Subcutaneous adipose tissue (tissue), 4 donors: ENCODE results near the gene ABHD16A. TPM values are rescaled to one million over a fixed set of nuclear protein-coding genes. Genes with fewer than 3 reads are reported as not detected.

ENCODE experiments used
- total RNA-seq, 4 donors: library from RNA; depleted of rRNA; stranded (reverse); fragments of >200 nt; gene quantifications; one replicate each; pipeline ENCODE4 v1.1.0, GENCODE V29; 2016
- TF ChIP-seq, protein P1 (sequence below): fragments of 450-650 bp; IDR thresholded peaks from one replicate; pipeline ENCODE4 v1.5.1; 2016; ENCODE audit warnings: low read depth, mild to moderate bottlenecking, control low read depth, antibody characterized with exemption, moderate library complexity

ABHD16A gene
- total RNA-seq, 4 donors from 2014 or later = 29.2 to 45.1 (median 35.6) TPM

DNA sequence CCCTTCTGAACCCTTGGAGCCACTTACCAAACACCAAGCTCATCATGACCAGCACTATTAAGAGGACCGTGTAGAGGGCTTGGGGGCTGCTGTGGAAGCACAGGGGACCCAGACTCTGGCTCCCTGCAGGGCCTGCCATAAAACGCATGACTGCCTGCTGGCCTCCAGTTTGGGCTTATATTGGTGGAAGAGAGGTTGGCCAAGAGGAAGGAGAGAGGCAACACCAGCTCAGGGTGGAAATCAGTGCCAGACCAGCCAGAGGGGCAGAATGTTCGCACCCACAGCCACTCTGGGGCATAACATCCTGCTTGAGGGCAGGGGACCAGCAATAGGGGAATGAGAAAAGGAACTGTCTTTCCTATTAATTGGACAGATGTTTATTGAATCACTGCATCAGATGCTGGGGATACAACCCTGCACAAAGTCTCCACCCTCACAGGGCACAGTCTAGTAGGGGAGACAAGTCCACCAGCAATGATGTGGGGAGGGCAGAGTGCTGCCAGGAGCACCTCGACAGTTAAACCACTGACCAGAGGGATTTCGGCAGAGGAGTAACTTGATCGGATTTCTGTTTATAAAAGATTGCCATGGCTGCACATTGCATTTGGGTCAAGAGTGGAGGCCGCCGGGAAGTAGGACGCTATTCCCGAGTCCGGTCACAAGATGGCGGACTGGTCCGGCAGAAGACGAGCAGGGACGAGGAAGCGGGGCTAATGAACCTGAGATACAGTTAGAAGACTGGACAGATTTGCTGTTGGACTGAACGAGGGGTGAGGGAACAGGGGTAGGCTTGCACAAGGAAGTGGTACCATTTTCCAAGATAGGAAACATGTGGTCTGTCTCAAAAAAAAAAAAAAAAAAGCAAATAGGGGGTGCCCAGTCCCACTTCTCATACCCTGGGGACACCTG lies 22.6 kb downstream of the ABHD16A start, which contains the start of gene LY6G5C:
Gene LY6G5C, minus strand, starts transcription at position 842 of the 909 bp plus-strand sequence. Its CDS starts 694 bp downstream, at position 148.
- TF ChIP-seq, protein P1, sequence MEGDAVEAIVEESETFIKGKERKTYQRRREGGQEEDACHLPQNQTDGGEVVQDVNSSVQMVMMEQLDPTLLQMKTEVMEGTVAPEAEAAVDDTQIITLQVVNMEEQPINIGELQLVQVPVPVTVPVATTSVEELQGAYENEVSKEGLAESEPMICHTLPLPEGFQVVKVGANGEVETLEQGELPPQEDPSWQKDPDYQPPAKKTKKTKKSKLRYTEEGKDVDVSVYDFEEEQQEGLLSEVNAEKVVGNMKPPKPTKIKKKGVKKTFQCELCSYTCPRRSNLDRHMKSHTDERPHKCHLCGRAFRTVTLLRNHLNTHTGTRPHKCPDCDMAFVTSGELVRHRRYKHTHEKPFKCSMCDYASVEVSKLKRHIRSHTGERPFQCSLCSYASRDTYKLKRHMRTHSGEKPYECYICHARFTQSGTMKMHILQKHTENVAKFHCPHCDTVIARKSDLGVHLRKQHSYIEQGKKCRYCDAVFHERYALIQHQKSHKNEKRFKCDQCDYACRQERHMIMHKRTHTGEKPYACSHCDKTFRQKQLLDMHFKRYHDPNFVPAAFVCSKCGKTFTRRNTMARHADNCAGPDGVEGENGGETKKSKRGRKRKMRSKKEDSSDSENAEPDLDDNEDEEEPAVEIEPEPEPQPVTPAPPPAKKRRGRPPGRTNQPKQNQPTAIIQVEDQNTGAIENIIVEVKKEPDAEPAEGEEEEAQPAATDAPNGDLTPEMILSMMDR = no peak

DNA sequence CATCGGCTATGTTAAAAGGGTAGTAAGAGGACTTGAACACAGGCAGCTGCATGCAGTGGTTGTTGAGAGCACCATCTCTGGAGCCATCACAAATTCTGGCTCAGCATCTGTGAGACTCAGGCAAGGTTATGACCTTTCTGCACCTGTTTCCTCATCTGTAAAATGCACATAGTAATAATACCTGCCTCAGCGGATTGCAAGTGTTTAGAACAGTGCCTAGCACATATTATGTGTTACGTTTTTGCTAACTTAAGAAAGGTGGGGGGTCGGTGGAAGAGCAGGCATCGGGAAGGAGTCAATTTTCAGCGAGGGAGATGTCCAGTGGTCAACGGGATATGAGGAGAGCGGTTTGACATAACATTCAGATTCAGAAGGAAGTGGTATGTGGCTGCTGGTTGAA lies 25.2 kb downstream of the ABHD16A start:
- TF ChIP-seq, protein P1 = no peak

DNA sequence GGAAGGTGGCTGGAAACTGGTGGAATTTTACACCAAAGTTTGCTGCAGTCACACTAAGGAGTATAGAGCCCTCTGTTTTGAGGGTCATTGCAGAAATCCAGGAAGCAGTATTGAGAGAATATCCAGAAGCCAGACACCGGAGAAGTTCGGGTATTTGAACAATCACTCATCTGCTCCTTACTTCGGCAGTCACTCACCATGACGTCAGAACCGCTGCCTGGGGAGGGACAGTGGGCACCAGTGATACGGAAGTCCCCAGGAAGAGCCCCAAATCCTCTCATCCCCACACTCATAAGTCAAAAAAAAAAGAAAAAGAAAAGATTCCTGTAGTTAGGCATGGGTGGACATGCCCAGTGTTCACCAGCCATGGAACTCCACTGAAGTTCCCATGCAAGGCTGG lies 26.2 kb downstream of the ABHD16A start:
- TF ChIP-seq, protein P1 = no peak

DNA sequence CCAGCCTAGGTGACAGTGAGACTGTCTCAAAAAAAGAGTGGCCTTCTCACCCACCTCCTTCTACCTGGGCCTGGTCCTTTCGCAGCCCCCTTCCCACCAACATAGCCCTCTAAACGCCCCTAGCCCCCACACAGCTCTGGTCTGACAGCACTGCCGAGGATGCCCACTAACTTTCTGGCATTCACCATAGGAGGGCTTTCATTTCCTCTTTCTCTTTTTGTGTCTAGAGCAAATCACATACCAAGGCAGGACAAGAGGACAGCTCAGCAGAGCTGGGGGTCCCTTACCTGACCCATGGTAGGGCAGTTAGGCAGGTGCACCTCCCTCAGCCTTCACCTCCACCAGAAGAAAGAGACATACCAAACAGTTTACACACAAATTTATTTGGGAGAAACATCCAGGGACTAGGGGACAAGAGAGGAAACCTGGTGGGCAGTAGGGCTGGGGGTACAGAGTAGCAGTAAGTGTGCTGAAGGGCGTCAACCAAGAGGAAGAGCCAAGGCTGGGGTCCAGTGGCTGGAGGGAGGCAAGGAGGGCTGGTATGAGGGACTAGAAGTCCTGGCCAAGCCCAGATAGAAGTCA lies 26.7 kb downstream of the ABHD16A start:
- TF ChIP-seq, protein P1 = no peak

DNA sequence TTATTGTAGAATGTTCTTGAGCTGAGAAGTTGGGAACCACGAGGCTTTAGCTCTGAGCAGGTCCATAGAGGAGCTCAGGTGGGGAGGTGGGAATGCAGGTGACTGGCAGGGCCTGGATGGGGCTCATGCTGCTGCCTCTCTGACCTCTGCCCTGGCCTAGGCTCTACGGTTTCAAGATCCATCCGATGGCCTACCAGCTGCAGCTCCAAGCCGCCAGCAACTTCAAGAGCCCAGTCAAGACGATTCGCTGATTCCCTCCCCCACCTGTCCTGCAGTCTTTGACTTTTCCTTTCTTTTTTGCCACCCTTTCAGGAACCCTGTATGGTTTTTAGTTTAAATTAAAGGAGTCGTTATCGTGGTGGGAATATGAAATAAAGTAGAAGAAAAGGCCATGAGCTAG lies 33.4 kb downstream of the ABHD16A start, which contains the start of gene LY6G5B:
Gene LY6G5B, plus strand, starts transcription at position 301 of the 400 bp plus-strand sequence. CDS start 975 bp downstream, outside the sequence.
- TF ChIP-seq, protein P1 = no peak

DNA sequence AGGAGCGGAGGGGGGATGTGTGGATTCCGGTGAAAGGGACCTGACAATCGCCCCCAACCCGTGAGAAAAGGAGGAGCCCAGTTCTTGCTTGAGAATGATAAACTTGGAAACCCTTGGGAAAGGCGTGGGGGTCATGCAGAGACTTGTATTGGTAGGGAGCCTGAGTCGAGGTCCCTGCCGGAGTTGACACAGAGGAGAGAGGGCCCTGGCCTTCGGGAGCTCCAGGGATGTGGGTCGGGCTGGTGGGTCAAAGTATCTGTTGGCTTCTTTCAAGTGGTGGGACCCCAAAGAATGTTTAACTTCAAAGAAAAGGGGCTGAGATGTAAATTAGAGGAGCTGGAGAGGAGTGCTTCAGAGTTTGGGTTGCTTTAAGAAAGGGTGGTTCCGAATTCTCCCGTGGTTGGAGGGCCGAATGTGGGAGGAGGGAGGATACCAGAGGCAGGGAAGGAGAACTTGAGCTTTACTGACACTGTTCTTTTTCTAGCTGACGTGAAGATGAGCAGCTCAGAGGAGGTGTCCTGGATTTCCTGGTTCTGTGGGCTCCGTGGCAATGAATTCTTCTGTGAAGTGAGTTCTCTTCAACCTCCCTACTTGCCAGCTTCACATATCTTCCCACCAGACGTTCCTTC lies 36.7 kb downstream of the ABHD16A start:
- TF ChIP-seq, protein P1 = no peak
